Measurements from ENCODE around the gene NEUROG2.

Gene NEUROG2

DNA sequence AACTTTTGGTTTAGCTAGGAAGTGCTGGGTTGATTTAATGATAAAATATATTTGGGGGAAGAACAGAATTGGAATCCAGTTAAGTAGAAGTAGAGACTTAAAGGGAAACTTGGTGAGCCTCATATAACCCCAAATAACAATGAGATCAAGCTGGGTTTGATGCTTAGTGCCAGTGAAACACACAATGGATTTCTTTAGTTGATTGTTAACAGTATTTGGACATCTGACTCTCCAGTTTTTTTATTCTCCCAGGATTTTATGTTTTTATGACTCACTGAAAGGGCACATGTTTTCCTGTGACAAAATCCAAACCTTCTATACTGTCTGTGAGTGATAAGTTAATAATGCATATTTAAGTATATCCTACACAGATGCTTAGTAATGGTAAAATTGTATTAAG is 2.7 kb upstream of the NEUROG2 start:
- ATAC-seq, result no peak
- no peak for TF ChIP-seq ZFP30 (CRISPR knock-in tag; IDR thresholded peaks at IDR 0.05)
- TF ChIP-seq ZNF70 (CRISPR knock-in tag; IDR thresholded peaks at IDR 0.05), result no peak
- no peak for TF ChIP-seq GLIS3 (CRISPR knock-in tag; IDR thresholded peaks at IDR 0.05)
- no peak for TF ChIP-seq TOX (CRISPR knock-in tag; IDR thresholded peaks at IDR 0.05; ENCODE audit: borderline replicate concordance)
- no peak for TF ChIP-seq ZNF565 (CRISPR knock-in tag; conservative IDR thresholded peaks at IDR 0.05; ENCODE audit: low read depth)
- no peak for TF ChIP-seq RARB (CRISPR knock-in tag; IDR thresholded peaks at IDR 0.05)
- TF ChIP-seq ESRRG (CRISPR knock-in tag; IDR thresholded peaks at IDR 0.05), result no peak
- no peak for TF ChIP-seq ZNF8 (CRISPR knock-in tag; IDR thresholded peaks at IDR 0.05)

DNA sequence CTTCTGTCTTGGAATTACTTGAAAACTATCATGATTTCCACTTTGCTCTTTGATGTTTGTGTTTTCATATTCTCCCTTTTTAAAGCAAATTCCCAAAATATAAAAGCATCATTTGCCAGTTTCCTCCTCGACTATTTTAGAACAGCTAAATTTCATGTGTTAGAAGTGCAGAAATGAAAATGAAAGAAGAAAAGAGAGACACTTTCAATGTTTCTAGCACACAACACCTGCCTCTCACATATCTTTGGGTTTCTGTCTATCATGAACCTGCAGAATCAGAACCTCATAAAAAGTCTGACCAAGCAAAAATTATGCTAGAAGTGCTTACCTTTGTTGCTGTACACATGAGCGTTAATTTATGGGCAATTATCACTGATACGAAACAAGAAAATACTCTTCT is 1.9 kb upstream of the NEUROG2 start:
- no peak for ATAC-seq
- no peak for TF ChIP-seq ARNTL (CRISPR knock-in tag; IDR thresholded peaks at IDR 0.05; ENCODE audit: borderline replicate concordance, low read depth)
- TF ChIP-seq ZFP3 (CRISPR knock-in tag; IDR thresholded peaks at IDR 0.05), result no peak
- TF ChIP-seq ZC3H10 (CRISPR knock-in tag; IDR thresholded peaks at IDR 0.05), result no peak
- TF ChIP-seq TCF4 (CRISPR knock-in tag; IDR thresholded peaks at IDR 0.05; ENCODE audit: borderline replicate concordance), result no peak
- TF ChIP-seq, protein P1, sequence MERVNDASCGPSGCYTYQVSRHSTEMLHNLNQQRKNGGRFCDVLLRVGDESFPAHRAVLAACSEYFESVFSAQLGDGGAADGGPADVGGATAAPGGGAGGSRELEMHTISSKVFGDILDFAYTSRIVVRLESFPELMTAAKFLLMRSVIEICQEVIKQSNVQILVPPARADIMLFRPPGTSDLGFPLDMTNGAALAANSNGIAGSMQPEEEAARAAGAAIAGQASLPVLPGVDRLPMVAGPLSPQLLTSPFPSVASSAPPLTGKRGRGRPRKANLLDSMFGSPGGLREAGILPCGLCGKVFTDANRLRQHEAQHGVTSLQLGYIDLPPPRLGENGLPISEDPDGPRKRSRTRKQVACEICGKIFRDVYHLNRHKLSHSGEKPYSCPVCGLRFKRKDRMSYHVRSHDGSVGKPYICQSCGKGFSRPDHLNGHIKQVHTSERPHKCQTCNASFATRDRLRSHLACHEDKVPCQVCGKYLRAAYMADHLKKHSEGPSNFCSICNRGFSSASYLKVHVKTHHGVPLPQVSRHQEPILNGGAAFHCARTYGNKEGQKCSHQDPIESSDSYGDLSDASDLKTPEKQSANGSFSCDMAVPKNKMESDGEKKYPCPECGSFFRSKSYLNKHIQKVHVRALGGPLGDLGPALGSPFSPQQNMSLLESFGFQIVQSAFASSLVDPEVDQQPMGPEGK (CRISPR knock-in tag; IDR thresholded peaks at IDR 0.05; ENCODE audit: borderline replicate concordance), result no peak
- no peak for TF ChIP-seq SNAI2 (CRISPR knock-in tag; IDR thresholded peaks at IDR 0.05)
- TF ChIP-seq ZNF70 (CRISPR knock-in tag; IDR thresholded peaks at IDR 0.05), result no peak
- TF ChIP-seq, protein P2, sequence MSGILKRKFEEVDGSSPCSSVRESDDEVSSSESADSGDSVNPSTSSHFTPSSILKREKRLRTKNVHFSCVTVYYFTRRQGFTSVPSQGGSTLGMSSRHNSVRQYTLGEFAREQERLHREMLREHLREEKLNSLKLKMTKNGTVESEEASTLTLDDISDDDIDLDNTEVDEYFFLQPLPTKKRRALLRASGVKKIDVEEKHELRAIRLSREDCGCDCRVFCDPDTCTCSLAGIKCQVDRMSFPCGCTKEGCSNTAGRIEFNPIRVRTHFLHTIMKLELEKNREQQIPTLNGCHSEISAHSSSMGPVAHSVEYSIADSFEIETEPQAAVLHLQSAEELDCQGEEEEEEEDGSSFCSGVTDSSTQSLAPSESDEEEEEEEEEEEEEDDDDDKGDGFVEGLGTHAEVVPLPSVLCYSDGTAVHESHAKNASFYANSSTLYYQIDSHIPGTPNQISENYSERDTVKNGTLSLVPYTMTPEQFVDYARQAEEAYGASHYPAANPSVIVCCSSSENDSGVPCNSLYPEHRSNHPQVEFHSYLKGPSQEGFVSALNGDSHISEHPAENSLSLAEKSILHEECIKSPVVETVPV (CRISPR knock-in tag; IDR thresholded peaks at IDR 0.05), result no peak

DNA sequence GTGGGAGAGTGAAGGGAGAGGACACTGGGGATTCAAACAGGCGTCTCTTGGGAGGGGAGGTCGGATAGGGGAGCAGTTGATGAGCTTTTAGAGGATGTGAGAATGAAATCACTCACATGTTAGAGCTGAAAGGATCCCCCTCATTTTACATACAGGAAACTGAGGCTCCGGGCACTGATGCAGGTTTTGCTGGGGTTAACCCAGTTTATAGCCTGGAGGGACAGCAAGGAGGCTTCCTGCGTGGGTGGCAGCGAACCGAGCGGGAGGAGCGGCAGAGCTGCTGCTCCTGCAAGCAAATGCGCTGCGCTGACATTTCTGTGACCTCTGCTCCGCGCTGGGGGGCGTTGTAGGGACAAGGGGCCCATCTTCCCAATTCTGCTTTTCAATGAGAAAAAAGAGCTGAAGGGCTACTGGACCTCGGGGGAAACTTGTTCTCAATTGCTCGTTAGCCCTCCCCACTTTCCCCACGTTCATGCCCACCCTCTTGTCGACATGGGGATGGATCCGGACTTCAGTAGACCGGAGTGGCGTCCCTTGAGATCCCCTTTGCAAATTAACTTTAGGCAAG is 1.2 kb upstream of the NEUROG2 start:
- no peak for ATAC-seq
- TF ChIP-seq PPARA (CRISPR knock-in tag; IDR thresholded peaks at IDR 0.05; ENCODE audit: borderline replicate concordance) (no peak), ESRRG (CRISPR knock-in tag; IDR thresholded peaks at IDR 0.05) (no peak), SNAI2 (CRISPR knock-in tag; IDR thresholded peaks at IDR 0.05) (no peak), ZNF70 (CRISPR knock-in tag; IDR thresholded peaks at IDR 0.05) (no peak), ARNTL (CRISPR knock-in tag; IDR thresholded peaks at IDR 0.05; ENCODE audit: borderline replicate concordance, low read depth) (no peak), TCF4 (CRISPR knock-in tag; IDR thresholded peaks at IDR 0.05; ENCODE audit: borderline replicate concordance) (no peak), RARB (CRISPR knock-in tag; IDR thresholded peaks at IDR 0.05) (no peak), TOX (CRISPR knock-in tag; IDR thresholded peaks at IDR 0.05; ENCODE audit: borderline replicate concordance) (no peak), ZNF8 (CRISPR knock-in tag; IDR thresholded peaks at IDR 0.05) (no peak), ZC3H10 (CRISPR knock-in tag; IDR thresholded peaks at IDR 0.05) (no peak), ZFP3 (CRISPR knock-in tag; IDR thresholded peaks at IDR 0.05) (no peak), ZFP30 (CRISPR knock-in tag; IDR thresholded peaks at IDR 0.05) (no peak), CSDC2 (CRISPR knock-in tag; IDR thresholded peaks at IDR 0.05) (no peak), BACH2 (CRISPR knock-in tag; IDR thresholded peaks at IDR 0.05; ENCODE audit: borderline replicate concordance) (no peak)
- TF ChIP-seq, protein P2 (CRISPR knock-in tag; IDR thresholded peaks at IDR 0.05), result no peak
- TF ChIP-seq, protein P3, sequence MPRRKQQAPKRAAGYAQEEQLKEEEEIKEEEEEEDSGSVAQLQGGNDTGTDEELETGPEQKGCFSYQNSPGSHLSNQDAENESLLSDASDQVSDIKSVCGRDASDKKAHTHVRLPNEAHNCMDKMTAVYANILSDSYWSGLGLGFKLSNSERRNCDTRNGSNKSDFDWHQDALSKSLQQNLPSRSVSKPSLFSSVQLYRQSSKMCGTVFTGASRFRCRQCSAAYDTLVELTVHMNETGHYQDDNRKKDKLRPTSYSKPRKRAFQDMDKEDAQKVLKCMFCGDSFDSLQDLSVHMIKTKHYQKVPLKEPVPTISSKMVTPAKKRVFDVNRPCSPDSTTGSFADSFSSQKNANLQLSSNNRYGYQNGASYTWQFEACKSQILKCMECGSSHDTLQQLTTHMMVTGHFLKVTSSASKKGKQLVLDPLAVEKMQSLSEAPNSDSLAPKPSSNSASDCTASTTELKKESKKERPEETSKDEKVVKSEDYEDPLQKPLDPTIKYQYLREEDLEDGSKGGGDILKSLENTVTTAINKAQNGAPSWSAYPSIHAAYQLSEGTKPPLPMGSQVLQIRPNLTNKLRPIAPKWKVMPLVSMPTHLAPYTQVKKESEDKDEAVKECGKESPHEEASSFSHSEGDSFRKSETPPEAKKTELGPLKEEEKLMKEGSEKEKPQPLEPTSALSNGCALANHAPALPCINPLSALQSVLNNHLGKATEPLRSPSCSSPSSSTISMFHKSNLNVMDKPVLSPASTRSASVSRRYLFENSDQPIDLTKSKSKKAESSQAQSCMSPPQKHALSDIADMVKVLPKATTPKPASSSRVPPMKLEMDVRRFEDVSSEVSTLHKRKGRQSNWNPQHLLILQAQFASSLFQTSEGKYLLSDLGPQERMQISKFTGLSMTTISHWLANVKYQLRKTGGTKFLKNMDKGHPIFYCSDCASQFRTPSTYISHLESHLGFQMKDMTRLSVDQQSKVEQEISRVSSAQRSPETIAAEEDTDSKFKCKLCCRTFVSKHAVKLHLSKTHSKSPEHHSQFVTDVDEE (CRISPR knock-in tag; IDR thresholded peaks at IDR 0.05), result no peak
- TF ChIP-seq, protein P4, sequence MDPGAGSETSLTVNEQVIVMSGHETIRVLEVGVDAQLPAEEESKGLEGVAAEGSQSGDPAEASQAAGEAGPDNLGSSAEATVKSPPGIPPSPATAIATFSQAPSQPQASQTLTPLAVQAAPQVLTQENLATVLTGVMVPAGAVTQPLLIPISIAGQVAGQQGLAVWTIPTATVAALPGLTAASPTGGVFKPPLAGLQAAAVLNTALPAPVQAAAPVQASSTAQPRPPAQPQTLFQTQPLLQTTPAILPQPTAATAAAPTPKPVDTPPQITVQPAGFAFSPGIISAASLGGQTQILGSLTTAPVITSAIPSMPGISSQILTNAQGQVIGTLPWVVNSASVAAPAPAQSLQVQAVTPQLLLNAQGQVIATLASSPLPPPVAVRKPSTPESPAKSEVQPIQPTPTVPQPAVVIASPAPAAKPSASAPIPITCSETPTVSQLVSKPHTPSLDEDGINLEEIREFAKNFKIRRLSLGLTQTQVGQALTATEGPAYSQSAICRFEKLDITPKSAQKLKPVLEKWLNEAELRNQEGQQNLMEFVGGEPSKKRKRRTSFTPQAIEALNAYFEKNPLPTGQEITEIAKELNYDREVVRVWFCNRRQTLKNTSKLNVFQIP (CRISPR knock-in tag; IDR thresholded peaks at IDR 0.05; ENCODE audit: borderline replicate concordance, low read depth), result no peak
- TF ChIP-seq, protein P5, sequence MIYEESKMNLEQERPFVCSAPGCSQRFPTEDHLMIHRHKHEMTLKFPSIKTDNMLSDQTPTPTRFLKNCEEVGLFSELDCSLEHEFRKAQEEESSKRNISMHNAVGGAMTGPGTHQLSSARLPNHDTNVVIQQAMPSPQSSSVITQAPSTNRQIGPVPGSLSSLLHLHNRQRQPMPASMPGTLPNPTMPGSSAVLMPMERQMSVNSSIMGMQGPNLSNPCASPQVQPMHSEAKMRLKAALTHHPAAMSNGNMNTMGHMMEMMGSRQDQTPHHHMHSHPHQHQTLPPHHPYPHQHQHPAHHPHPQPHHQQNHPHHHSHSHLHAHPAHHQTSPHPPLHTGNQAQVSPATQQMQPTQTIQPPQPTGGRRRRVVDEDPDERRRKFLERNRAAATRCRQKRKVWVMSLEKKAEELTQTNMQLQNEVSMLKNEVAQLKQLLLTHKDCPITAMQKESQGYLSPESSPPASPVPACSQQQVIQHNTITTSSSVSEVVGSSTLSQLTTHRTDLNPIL (CRISPR knock-in tag; IDR thresholded peaks at IDR 0.05; ENCODE audit: low read depth), result no peak

Measured in SK-N-SH treated with all-trans-retinoic acid at 6 μM for 48 hours (cell line).